ENCODE results near the gene LIN7B.

The LIN7B gene

GRCh38 chr19:49141352-49141751 lies 27.2 kb downstream of the LIN7B start:
- no peak for TF ChIP-seq GATA2 (IDR thresholded peaks at IDR 0.05; ENCODE audit: low read depth, low read length)
- TF ChIP-seq GATA3 (IDR thresholded peaks at IDR 0.05; ENCODE audit: low read depth, low read length): no peak

GRCh38 chr19:49142866-49143335 lies 28.7 kb downstream of the LIN7B start:
- TF ChIP-seq GATA2 (IDR thresholded peaks at IDR 0.05; ENCODE audit: low read depth, low read length) (peak; percentile 52; the same call in 1 of the 2 replicates), GATA3 (IDR thresholded peaks at IDR 0.05; ENCODE audit: low read depth, low read length) (no peak)

- TF ChIP-seq GATA2 (IDR thresholded peaks at IDR 0.05; ENCODE audit: low read depth, low read length) (no peak), GATA3 (IDR thresholded peaks at IDR 0.05; ENCODE audit: low read depth, low read length) (no peak)
Observed at GRCh38 chr19:49145573-49146407, 31.6 kb downstream of the LIN7B start.

- TF ChIP-seq GATA3 (IDR thresholded peaks at IDR 0.05; ENCODE audit: low read depth, low read length) (no peak), GATA2 (IDR thresholded peaks at IDR 0.05; ENCODE audit: low read depth, low read length) (no peak)
Observed at GRCh38 chr19:49148044-49148682, 34.0 kb downstream of the LIN7B start.

- TF ChIP-seq GATA3 (IDR thresholded peaks at IDR 0.05; ENCODE audit: low read depth, low read length): no peak
- no peak for TF ChIP-seq GATA2 (IDR thresholded peaks at IDR 0.05; ENCODE audit: low read depth, low read length)
Observed at GRCh38 chr19:49148784-49149651, 34.8 kb downstream of the LIN7B start.

- TF ChIP-seq GATA2 (IDR thresholded peaks at IDR 0.05; ENCODE audit: low read depth, low read length) (no peak), GATA3 (IDR thresholded peaks at IDR 0.05; ENCODE audit: low read depth, low read length) (no peak)
Observed at GRCh38 chr19:49149652-49150105, 35.5 kb downstream of the LIN7B start.

- TF ChIP-seq GATA3 (IDR thresholded peaks at IDR 0.05; ENCODE audit: low read depth, low read length) (no peak), GATA2 (IDR thresholded peaks at IDR 0.05; ENCODE audit: low read depth, low read length) (no peak)
Observed at GRCh38 chr19:49150106-49150943, 36.2 kb downstream of the LIN7B start.

GRCh38 chr19:49150944-49151243 lies 36.7 kb downstream of the LIN7B start:
- TF ChIP-seq GATA3 (IDR thresholded peaks at IDR 0.05; ENCODE audit: low read depth, low read length) (no peak), GATA2 (IDR thresholded peaks at IDR 0.05; ENCODE audit: low read depth, low read length) (no peak)

- TF ChIP-seq GATA3 (IDR thresholded peaks at IDR 0.05; ENCODE audit: low read depth, low read length) (no peak), GATA2 (IDR thresholded peaks at IDR 0.05; ENCODE audit: low read depth, low read length) (no peak)
Observed at GRCh38 chr19:49151267-49152118, 37.3 kb downstream of the LIN7B start.

- TF ChIP-seq GATA3 (IDR thresholded peaks at IDR 0.05; ENCODE audit: low read depth, low read length) (no peak), GATA2 (IDR thresholded peaks at IDR 0.05; ENCODE audit: low read depth, low read length) (no peak)
Observed at GRCh38 chr19:49152119-49152550, 38.0 kb downstream of the LIN7B start.

- TF ChIP-seq GATA3 (IDR thresholded peaks at IDR 0.05; ENCODE audit: low read depth, low read length): no peak
- TF ChIP-seq GATA2 (IDR thresholded peaks at IDR 0.05; ENCODE audit: low read depth, low read length): no peak
Observed at GRCh38 chr19:49153167-49153809, 39.1 kb downstream of the LIN7B start.

- TF ChIP-seq GATA3 (IDR thresholded peaks at IDR 0.05; ENCODE audit: low read depth, low read length): no peak
- TF ChIP-seq GATA2 (IDR thresholded peaks at IDR 0.05; ENCODE audit: low read depth, low read length): no peak
Observed at GRCh38 chr19:49154279-49154678, 40.1 kb downstream of the LIN7B start.
